ENCODE data around the gene SLC25A29. TPM values are rescaled to one million over a fixed set of nuclear protein-coding genes. Genes with fewer than 3 reads are reported as not detected.

Gene SLC25A29
- total and polyA plus RNA-seq, 2 of the 8 experiments (the other 6 are each of a cell fraction or from before 2014, with no cell fraction given): 135 to 177 TPM

GRCh38 chr14:100314724-100315123 lies 8.5 kb upstream of the SLC25A29 start:
- Histone ChIP-seq H2BK15ac (ENCODE audit: low read length) (no peak overlapping the region), H4K5ac (ENCODE audit: insufficient read length, low read depth, low read length) (no peak overlapping the region), H2BK20ac (ENCODE audit: low read length) (0 out of 2 replicates have a peak overlapping the region, but pooled peaks have one; percentile 34), H2AK5ac (ENCODE audit: low read depth, low read length) (peak overlapping the region; percentile 4; the same call in 1 of the 2 replicates), H3K79me1 (ENCODE audit: low read depth, low read length) (no peaks in the 10 kb centered on the region), H4K8ac (ENCODE audit: extremely low read depth, insufficient read depth, low read length) (no peak overlapping the region), H3K79me2 (ENCODE audit: control insufficient read depth in 1 of 2, insufficient read depth in 2 of 2, low read length in 2 of 2) (no peaks in the 10 kb centered on the region), H3K23ac (ENCODE audit: insufficient read length) (no peak overlapping the region), H3K23me2 (ENCODE audit: low read depth, low read length) (no peaks in the 10 kb centered on the region; the same call in 1 of the 2 replicates), H3K4me2 (ENCODE audit: insufficient read depth in 1 of 2, low read depth in 2 of 2, low read length in 2 of 2) (no peak overlapping the region), H3K27ac (ENCODE audit: low read depth, low read length) (no peak overlapping the region), H3K4me3 (ENCODE audit: extremely low read depth in 1 of 4, insufficient read depth in 2 of 4, low read depth in 3 of 4, low read length in 4 of 4) (no peak overlapping the region), H3K4me1 (replicated peaks in 1 of 4; ENCODE audit: control insufficient read depth in 3 of 4, insufficient read depth in 4 of 4, low read length in 3 of 4) (peaks cover 0 to 8% (median 2%) of the 10 kb centered on the region in 4 experiments; a peak in 5 of 7 replicates), H3K36me3 (ENCODE audit: control insufficient read depth in 2 of 4, insufficient read depth in 4 of 4, low read length in 3 of 4) (no peaks in the 10 kb centered on the region), H2BK120ac (replicated peaks; ENCODE audit: low read depth, low read length) (no peak overlapping the region), H2BK5ac (ENCODE audit: low read depth, low read length) (no peak overlapping the region), H3K9ac (replicated peaks in 1 of 4; ENCODE audit: extremely low read depth in 1 of 4, low read depth in 3 of 4, low read length in 3 of 4) (no peak overlapping the region), H2BK12ac (ENCODE audit: low read depth, low read length) (no peak overlapping the region), H3K4ac (replicated peaks; ENCODE audit: insufficient read length, low read depth, low read length) (peak overlapping the region; percentile 66), H3K27me3 (replicated peaks in 1 of 4; ENCODE audit: control insufficient read depth in 3 of 4, extremely low read depth in 1 of 4, insufficient read depth in 3 of 4, low read length in 3 of 4) (no peaks in the 10 kb centered on the region; a peak in 2 of 7 replicates), H3K56ac (replicated peaks; ENCODE audit: insufficient read length, low read depth, low read length) (no peak overlapping the region), H3K18ac (ENCODE audit: extremely low read depth, low read length) (no peak overlapping the region), H2AFZ (ENCODE audit: low read length) (no peak overlapping the region), H3K14ac (ENCODE audit: insufficient read length) (no peak overlapping the region), H3K9me3 (ENCODE audit: insufficient read depth in 2 of 2, low read depth in 1 of 2, low read length in 1 of 2) (no peaks in the 10 kb centered on the region), H4K91ac (replicated peaks; ENCODE audit: insufficient read length, low read length) (no peak overlapping the region), H4K20me1 (replicated peaks in 1 of 2; ENCODE audit: control insufficient read depth in 1 of 2, insufficient read depth in 2 of 2, low read length in 2 of 2) (peaks cover 0 to 2% of the 10 kb centered on the region in 2 experiments)
- ChIA-PET POLR2A (ENCODE audit: partially characterized antibody) (interaction anchor here (0.6 to 2.1 kb wide), 5 partner anchors 8 to 29 kb away, joined by 3 to 10 read pairs (median 4); partner anchors contain the start of gene SLC25A29), CTCF (ENCODE audit: partially characterized antibody) (interaction anchor here (0.6 to 3.0 kb wide), 5 partner anchors 13 to 68 kb away, joined by 3 to 17 read pairs (median 3); no protein-coding TSS in a partner anchor)
- WGBS, 2 experiments (ENCODE audit: extremely low coverage in 1 of 2, insufficient coverage in 1 of 2, insufficient read length in 1 of 2, insufficient replicate concordance in 2 of 2, low coverage in 1 of 2, low lambda C conversion rate in 2 of 2, missing lambda C conversion rate in 1 of 2): 88% methylated on average over 5 of the region's 6 CpGs; no CpG with 5 or more reads in 1 of the 2 experiments
- TF ChIP-seq SP2 (IDR thresholded peaks at IDR 0.05; ENCODE audit: low read length): no peak
- DNase-seq (ENCODE audit: low read depth in 1 of 2, low spot score in 2 of 2) (no peak), FAIRE-seq (no peak)

Data from H1 (cell line).